K562 treated with DMSO at 1 percent for 12 hours (cell line): ENCODE data around the gene CPLANE2. TPM values are rescaled to one million over a fixed set of nuclear protein-coding genes. Genes with fewer than 3 reads are reported as not detected.

Experiments
- total RNA-seq: library from RNA; unstranded; fragments of 300-600 nt; gene quantifications from 2 replicates; pipeline ENCODE4 v1.2.3, GENCODE V29; 2022; ENCODE audit not compliant: insufficient read depth

Gene CPLANE2
- 4.7 and 7.3 TPM in 2 replicates for total RNA-seq

GRCh38 chr1:16236511-16237342 lies at the start of gene CPLANE2:
Gene CPLANE2 (minus strand): TSS chr1:16237183. CDS start chr1:16236742, 441 bp downstream.

GRCh38 chr1:16212251-16212961 lies 24.6 kb downstream of the CPLANE2 start, which contains the start of gene ARHGEF19:
Gene ARHGEF19 (minus strand): TSS chr1:16212652. CDS start chr1:16209054, 3,598 bp downstream.

Other genes starting within 250 kb of the CPLANE2 start
- gene SRARP, start 232.9 kb downstream of the CPLANE2 start, total RNA-seq: not detected in 2 replicates
- gene HSPB7, start 219.1 kb downstream of the CPLANE2 start, total RNA-seq: not detected in 2 replicates
- gene CLCNKA, start 215.1 kb downstream of the CPLANE2 start, total RNA-seq: 0.42 TPM in 1 of 2 replicates, not detected in the other
- gene CLCNKB, start 193.4 kb downstream of the CPLANE2 start, total RNA-seq: 0.69 TPM in 1 of 2 replicates, not detected in the other
- gene FAM131C, start 163.5 kb downstream of the CPLANE2 start, total RNA-seq: 0.39 TPM in 1 of 2 replicates, not detected in the other
- not detected in 2 replicates for gene EPHA2, start 81.1 kb downstream of the CPLANE2 start, total RNA-seq
- gene ARHGEF19, start 24.5 kb downstream of the CPLANE2 start, total RNA-seq: 10.7 and 16.3 TPM in 2 replicates
- gene FBXO42, start 115.3 kb upstream of the CPLANE2 start, total RNA-seq: 18.4 and 32.5 TPM in 2 replicates
- gene SZRD1, start 130.1 kb upstream of the CPLANE2 start, total RNA-seq: 80.1 and 131 TPM in 2 replicates
- gene SPATA21, start 200.2 kb upstream of the CPLANE2 start, total RNA-seq: not detected in 2 replicates
- gene NECAP2, start 203.5 kb upstream of the CPLANE2 start, total RNA-seq: 81.0 and 82.1 TPM in 2 replicates